ENCODE data around the gene MYBPC2. TPM values are rescaled to one million over a fixed set of nuclear protein-coding genes. Genes with fewer than 3 reads are reported as not detected.
A peak's percentile ranks its signal among the peaks of the same experiment; 100 is the strongest.

The MYBPC2 gene
- total RNA-seq, 1 donor from 2014 or later = 0.77 TPM

DNA sequence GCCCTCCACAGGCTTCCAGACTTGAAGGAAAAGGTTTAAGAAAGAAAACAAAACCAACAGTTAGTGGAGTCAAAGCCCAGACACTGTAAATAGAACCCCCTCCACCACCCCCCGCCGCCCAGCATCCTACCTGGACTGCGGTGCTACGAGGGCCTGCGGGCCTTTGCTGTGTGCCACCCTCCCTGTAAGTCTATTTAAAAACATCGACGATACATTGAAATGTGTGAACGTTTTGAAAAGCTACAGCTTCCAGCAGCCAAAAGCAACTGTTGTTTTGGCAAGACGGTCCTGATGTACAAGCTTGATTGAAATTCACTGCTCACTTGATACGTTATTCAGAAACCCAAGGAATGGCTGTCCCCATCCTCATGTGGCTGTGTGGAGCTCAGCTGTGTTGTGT lies 50.2 kb downstream of the MYBPC2 start:
- H3K79me2 ChIP-seq (ENCODE audit: low read depth) = peaks cover 21% of the 10 kb centered on the region
- TF ChIP-seq, protein P1, sequence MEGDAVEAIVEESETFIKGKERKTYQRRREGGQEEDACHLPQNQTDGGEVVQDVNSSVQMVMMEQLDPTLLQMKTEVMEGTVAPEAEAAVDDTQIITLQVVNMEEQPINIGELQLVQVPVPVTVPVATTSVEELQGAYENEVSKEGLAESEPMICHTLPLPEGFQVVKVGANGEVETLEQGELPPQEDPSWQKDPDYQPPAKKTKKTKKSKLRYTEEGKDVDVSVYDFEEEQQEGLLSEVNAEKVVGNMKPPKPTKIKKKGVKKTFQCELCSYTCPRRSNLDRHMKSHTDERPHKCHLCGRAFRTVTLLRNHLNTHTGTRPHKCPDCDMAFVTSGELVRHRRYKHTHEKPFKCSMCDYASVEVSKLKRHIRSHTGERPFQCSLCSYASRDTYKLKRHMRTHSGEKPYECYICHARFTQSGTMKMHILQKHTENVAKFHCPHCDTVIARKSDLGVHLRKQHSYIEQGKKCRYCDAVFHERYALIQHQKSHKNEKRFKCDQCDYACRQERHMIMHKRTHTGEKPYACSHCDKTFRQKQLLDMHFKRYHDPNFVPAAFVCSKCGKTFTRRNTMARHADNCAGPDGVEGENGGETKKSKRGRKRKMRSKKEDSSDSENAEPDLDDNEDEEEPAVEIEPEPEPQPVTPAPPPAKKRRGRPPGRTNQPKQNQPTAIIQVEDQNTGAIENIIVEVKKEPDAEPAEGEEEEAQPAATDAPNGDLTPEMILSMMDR (IDR thresholded peaks at IDR 0.05) = no peak
- TF ChIP-seq EZH2 (IDR thresholded peaks at IDR 0.05) (no peak), EZH2phosphoT487 (IDR thresholded peaks at IDR 0.05) (no peak)
- H3K4me1 ChIP-seq = no peaks in the 10 kb centered on the region
- Mint-ChIP-seq H3K36me3 (peaks cover 29% of the 10 kb centered on the region), H3K27ac (no peak overlapping the region), H3K27me3 (ENCODE audit: insufficient read depth, low read depth) (no peaks in the 10 kb centered on the region), H3K4me3 (no peak overlapping the region), H3K9me3 (peaks cover 23% of the 10 kb centered on the region), H3K4me1 (peaks cover 7% of the 10 kb centered on the region)
- H3K9me3 ChIP-seq (ENCODE audit: low read depth) = peaks cover 9% of the 10 kb centered on the region
- no peak overlapping the region for H2AFZ ChIP-seq (replicated peaks)
- H3K27me3 ChIP-seq = peaks cover 17% of the 10 kb centered on the region
- H3K9ac ChIP-seq = no peak overlapping the region
- no peaks in the 10 kb centered on the region for H3K36me3 ChIP-seq
- DNase-seq (ENCODE audit: low spot score) = no peak
- peaks cover 4% of the 10 kb centered on the region for H4K20me1 ChIP-seq (ENCODE audit: low read depth)
- H3F3A ChIP-seq (ENCODE audit: low read depth) = peaks cover 11% of the 10 kb centered on the region
- H3K4me3 ChIP-seq = no peak overlapping the region
- H3K27ac ChIP-seq = no peak overlapping the region
- no peak overlapping the region for H3K4me2 ChIP-seq

- Mint-ChIP-seq H3K27ac (no peak overlapping the region), H3K36me3 (peaks cover 24% of the 10 kb centered on the region), H3K9me3 (peaks cover 17% of the 10 kb centered on the region), H3K4me1 (peaks cover 19% of the 10 kb centered on the region), H3K27me3 (ENCODE audit: insufficient read depth, low read depth) (peaks cover 8% of the 10 kb centered on the region), H3K4me3 (no peak overlapping the region)
- Histone ChIP-seq H3F3A (ENCODE audit: low read depth) (peaks cover 11% of the 10 kb centered on the region), H3K9me3 (ENCODE audit: low read depth) (peaks cover 9% of the 10 kb centered on the region), H4K20me1 (ENCODE audit: low read depth) (no peaks in the 10 kb centered on the region), H3K4me2 (no peak overlapping the region), H3K4me1 (no peaks in the 10 kb centered on the region), H3K36me3 (no peaks in the 10 kb centered on the region), H3K9ac (no peak overlapping the region), H2AFZ (replicated peaks) (no peak overlapping the region), H3K4me3 (no peak overlapping the region), H3K27me3 (peaks cover 41% of the 10 kb centered on the region), H3K27ac (no peak overlapping the region), H3K79me2 (ENCODE audit: low read depth) (no peaks in the 10 kb centered on the region)
- TF ChIP-seq EZH2phosphoT487 (IDR thresholded peaks at IDR 0.05) (no peak), EZH2 (IDR thresholded peaks at IDR 0.05) (no peak)
- TF ChIP-seq, protein P1 (IDR thresholded peaks at IDR 0.05) = no peak
- DNase-seq (ENCODE audit: low spot score) = no peak
Observed at GRCh38 chr19:50485284-50485955, 52.7 kb downstream of the MYBPC2 start.

DNA sequence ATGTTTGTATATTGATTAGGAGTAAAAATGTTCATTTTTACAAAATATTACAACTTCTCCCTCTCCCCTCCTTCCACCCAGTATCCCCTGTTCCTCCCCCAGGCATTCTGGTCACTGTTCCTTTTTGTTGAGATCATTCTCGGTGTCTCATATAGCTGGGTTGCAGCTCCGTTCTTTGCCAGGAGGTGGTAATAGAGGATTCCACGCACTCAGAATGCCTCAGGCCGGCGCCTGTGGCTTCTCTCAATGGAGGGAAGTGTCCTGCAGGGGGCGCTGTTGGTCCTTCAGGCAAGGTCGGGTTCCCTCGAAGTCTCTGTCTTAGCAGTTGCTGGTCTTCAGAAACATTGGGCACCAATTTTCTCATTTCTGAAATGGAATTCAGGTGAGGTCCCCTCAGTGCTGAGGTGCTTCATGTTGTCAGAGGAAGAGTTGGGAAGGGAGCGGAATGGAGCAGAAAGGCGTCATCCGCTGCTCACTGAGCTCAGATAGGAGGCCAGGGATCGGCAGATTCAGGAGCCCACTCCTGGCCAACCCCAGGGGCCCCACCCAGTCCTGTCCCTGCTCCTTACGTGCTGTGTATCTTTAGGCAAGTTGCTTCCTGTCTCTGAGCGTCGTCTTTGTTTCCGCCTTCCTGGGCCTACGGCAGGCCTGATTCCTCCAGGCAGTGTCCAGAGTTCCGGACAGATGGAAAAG lies 54.3 kb downstream of the MYBPC2 start:
- Histone ChIP-seq H2AFZ (replicated peaks) (no peak overlapping the region), H3K4me3 (no peak overlapping the region), H3K27ac (no peak overlapping the region), H3K27me3 (peaks cover 56% of the 10 kb centered on the region), H4K20me1 (ENCODE audit: low read depth) (no peaks in the 10 kb centered on the region), H3K4me2 (no peak overlapping the region), H3F3A (ENCODE audit: low read depth) (peaks cover 11% of the 10 kb centered on the region), H3K4me1 (no peaks in the 10 kb centered on the region), H3K36me3 (no peaks in the 10 kb centered on the region), H3K79me2 (ENCODE audit: low read depth) (no peaks in the 10 kb centered on the region), H3K9ac (no peak overlapping the region), H3K9me3 (ENCODE audit: low read depth) (peaks cover 9% of the 10 kb centered on the region)
- Mint-ChIP-seq H3K27me3 (ENCODE audit: insufficient read depth, low read depth) (peaks cover 21% of the 10 kb centered on the region), H3K27ac (no peak overlapping the region), H3K9me3 (peaks cover 23% of the 10 kb centered on the region), H3K36me3 (peaks cover 26% of the 10 kb centered on the region), H3K4me1 (peaks cover 32% of the 10 kb centered on the region), H3K4me3 (no peak overlapping the region)
- peak; percentile 68 for DNase-seq (ENCODE audit: low spot score)
- no peak for TF ChIP-seq EZH2 (IDR thresholded peaks at IDR 0.05)
- TF ChIP-seq, protein P1 (IDR thresholded peaks at IDR 0.05) = peak; percentile 57

Data from neural progenitor cell (in vitro differentiated cells).